Hematopoietic multipotent progenitor cell treated with erythropoietin and hydrocortisone succinate and interleukin-3 and kit ligand, for 17 days (in vitro differentiated cells): ENCODE data around the gene AHSA1.

Experiments used
- DNase-seq: peaks from one replicate; pipeline ENCODE4 v3.0.0-alpha.2; 2015; ENCODE audit warnings: low spot score

Gene AHSA1

DNA sequence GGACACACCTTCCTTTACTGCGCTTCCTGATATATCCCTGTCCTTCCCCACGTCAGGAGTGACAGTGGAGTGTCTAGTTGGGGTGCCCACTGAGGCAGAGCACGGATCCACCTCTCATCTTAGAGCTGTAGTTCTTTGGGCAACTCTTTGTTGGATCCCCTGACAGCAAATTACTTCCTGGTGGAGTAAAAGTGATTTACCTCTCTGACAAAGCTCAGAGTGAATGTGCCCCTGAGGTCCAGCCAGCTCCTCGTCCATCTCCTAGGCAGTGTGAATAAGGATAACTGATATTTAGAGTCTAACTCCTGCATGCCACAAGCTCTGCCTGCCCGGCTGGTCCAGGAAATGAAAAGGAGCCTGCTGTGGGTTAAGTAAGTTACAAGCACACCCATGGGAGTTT lies 16.0 kb downstream of the AHSA1 start:
- no peak for DNase-seq

DNA sequence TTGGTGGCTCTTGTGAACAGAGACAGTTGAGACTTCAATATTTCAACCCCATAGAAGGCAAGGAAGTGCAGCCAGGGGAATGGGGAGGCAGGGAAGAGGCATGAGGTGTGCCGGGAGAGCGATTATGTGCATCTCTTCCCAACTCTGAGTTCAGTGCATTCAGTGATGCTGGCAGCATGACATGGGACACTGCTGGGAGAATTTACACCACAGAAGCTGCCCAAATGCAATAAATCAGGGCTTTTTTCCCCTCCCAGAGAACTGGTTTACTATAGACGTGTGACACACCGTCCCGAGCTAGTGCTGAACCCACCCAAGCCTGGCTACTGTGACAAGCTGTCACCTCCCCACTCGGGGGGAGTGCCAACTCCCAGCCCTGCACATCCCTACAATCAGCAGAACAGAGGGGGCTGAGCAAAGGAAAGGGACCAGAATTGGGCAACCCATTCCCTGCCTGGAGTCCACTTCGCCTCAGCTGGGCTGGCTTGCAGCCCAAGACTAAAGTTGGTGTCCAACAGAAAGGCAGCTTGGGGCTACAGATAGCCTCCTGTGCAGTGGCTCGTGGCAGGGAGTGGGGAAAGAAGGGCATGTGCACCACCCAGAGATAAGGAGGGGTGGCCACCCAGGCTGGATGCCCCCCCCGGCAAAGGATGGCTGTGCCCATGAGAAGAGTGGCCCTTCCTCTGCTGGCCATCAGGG lies 16.7 kb downstream of the AHSA1 start:
- DNase-seq = no peak

DNA sequence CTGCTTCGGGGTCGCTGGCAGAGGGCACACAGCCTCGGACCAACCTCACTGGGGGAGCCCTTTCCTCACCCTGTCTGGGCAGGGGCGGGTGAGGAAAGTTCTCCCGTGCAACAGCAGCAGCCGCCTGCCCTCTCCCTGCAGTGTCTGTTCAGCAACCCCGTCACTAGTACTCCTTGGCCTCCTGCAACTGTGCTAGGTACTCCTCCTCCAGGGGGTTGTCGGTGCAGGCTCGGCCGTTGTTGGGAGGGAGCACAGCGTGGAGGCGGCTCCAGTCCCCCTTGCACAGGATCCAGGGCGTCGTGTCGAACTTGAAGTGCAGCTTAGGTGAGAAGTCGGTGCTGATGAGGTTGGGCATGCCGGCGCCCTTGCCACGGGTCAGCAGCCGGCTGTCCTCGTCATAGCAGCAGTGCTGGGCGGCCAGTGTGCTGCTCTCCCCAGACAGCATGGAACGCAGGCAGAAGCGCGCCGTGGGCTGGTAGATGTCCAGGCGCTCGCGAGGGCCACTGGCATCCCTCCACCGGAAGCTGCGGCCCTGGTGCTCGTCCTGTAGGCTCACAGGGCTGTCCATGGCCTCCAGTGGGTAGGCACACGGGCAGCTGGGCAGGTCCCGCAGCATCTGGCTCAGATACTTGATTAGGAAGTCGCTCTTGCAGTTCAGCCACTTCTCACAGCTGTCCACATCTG lies 17.7 kb downstream of the AHSA1 start:
- DNase-seq = no peak

DNA sequence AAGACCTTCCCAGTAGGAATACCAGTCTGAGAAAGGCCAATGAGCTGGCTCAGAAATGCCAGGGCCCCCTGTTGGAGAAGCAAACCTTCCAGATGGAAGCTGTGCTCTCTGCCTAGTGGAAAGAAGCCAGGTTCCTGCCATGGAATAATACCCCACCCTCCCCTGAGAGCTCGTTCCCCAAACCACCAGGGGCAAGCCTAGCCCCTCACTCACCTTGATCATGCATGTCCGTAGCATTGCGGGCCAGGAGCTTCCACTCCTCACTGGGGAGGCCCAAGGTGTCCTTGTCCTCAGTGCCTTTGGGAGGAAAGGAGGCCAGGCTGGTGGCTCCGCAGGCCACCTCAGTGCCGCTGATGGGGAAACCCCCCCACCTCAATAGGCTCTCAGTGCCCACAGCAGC lies 20.1 kb downstream of the AHSA1 start:
- DNase-seq = no peak

DNA sequence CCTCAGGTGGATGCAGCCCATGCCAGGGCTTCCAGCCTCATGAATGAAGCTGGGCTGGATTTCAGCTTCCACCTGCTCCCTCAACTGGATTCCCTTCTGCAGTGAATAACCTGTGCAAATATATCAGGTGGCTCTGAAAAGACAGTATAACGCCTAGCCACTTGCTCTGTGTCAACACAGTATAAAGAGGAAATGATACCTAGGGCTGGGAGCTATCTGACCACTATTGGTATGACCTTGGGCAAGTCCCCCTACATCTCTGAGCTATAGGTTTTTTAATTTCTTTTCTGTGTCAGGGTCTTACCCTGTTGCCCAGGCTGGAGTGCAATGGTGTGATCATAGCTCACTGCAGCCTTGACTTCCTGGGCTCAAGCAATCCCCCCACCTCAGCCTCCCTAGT lies 20.9 kb downstream of the AHSA1 start:
- DNase-seq = no peak

DNA sequence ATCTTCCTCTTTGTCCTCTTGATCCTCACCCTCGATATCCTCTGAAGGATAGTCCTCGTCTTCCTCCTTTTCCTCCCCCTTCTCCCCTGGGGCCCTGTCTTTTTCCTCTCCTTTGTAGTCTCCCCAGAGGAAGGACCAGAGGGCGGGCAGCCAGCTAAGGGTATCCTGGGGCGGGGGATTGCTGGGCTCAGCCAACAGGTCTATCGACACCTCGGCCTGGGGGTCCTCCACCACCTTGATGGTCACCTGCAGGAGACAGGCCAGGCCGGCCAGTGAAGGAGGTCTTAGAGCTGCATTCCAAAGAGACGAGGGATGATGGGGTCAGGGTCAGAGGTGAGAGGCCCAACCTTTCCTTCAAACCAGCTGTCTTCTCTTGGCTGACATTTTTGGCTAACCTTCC lies 24.5 kb downstream of the AHSA1 start:
- DNase-seq = no peak

DNA sequence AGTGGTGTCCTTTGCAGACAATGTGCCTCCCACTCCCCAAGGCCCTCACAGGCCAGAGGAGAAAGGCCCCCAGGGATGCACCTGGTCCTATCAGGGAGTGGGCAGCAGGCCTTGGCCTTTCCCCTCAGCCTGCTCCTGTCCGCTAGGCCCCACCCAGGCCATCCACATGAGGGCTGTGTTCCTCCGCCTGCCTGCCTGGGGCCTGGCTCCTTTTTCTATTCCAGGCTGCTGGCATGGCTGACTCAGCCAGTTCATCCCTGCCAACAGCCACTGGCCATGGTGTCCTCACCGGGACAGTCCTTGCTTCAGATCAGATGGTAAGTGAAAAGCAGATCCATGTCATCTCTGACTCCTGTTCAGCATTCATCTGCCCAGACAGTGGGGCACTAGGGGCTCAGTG lies 27.4 kb downstream of the AHSA1 start:
- DNase-seq = no peak

DNA sequence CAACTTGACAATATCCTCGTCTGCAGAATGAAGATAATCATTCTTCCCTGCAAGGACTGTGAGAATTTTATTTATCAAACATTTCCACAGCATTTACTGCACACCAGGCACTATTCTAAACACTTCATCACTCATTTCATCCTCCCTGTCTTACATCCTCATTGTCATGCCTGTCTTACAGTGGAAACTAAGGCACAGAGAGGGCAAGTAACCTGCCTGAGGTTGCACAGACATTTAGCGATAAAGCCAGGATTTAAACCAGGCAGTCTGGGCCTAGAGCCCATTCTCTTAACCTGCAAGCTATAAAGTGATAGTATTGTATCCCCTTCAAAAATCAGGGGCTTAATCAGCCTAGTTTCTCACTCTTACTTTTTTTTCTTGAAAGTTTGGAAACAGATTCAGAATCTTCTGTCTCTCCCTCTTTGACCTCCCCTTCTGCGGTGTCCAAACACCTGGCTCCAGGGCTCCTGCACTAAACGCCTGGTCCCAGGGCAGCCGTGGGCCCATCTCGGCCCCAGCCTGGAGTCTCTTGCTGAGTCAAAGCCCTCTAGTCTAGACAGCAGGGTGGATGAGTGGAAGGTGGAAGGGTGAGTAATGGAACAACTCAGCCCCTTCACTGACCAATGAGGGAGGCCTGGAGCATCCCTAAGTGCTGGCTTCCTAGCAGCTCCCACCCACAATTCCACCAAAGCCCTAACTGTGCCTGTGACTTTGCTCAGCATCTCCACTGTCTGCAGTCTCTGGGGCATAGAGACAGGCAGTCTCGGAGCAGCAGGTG lies 28.2 kb downstream of the AHSA1 start:
- no peak for DNase-seq

DNA sequence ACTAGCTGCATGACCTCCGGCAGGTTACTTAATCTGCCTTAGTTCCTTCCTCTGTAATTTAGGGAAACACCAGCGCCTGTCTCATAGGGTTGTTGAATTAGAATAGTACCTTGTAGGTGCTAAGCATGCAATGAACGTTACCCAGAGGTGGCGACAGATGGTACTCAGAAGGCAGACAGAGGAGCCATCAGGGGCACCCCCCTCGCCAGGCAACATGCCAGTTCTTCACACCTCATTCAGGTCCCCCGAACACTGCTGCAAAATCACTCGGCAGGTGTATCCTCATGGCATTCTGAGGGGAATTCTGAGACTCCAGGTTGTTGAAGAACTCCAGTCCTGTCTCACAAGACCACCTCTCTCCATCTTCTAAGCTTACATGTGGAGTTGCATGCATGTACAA lies 30.7 kb downstream of the AHSA1 start:
- no peak for DNase-seq

DNA sequence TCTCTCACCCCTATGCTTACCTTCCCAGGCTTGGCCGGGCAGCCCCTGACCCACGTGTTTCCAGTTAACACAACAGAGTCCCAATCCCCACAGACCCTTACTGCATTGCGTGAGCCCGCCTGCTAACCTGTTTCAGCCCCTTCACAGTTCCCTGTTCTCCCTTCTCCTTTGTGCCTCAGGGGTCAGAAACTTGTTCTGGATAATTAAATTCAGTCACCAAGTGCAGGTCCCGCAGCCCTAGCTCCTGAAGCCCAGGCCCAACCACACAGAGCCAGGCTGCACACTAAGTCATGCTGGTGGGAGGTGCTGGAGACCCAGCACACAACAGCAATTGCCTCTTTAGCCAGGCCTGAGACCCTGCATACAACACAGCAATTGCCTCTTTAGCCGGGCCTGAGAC lies 31.1 kb downstream of the AHSA1 start:
- no peak for DNase-seq

DNA sequence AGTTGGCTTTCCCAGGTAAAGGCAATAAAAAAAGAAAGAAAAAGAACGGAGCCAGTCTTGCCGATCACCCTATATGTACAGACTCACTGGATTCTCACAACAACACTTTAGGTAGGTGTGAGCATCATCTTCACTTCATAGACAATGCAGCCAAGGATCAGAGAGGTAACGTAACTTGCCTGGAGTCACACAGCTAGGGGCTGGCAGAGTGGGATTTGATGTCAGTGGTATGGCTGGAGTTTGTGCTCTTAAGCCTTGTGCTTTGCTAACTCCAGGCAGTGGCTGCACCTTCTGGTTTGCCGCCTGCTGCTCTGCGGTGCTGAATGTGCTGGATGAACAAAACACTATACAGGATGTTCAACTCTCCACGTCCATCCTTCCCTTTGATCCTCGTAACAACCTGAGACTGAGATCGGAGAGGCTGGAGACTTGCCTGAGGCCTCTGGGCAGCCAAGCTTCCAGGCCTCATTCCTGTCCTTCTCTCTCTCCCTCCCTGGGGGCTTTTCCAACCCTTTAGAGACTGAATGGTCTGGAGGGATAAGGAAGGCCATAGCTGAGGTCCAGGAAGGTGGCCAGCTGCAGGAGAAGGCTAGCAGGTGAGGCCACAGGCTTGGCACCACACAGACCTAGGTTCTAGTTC lies 32.6 kb downstream of the AHSA1 start:
- DNase-seq = no peak

DNA sequence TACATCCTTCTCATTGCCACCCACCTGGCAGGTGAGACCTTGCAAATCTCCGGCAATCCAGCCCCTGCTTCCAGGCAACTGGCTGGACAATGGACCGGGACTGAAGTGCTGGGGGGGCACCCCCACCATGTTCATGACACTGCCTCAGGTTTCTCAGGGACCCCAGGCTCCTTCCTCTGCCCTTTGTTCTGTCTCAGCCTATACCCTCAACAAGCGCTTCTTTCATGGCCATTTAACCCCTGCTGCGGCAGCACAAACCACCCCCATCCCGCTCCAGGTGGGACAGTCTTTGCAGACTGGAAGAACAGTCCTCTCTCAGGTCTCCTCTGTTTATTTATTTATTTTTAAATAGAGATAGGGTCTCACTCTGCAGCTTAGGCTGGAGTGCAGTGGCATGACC lies 33.2 kb downstream of the AHSA1 start:
- no peak for DNase-seq

DNA sequence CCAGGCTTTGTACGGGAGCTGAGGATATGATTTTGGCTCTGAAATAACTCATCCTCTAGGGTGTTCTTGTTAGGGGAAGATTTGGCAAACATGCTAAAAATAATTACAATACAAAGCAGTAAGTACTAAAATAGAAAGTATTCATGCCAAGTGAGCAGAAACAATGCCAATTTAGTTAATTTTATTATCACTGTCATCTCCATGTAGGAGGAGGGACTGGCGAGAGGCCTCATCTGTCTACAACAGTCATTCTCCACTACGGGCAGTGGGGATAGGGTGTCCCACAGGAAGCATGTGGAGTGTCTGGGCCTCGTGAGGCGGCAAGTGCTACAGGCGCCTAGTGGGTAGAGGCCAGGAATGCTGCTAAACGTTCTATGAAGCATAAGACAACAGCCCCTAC lies 37.4 kb downstream of the AHSA1 start:
- DNase-seq = no peak

DNA sequence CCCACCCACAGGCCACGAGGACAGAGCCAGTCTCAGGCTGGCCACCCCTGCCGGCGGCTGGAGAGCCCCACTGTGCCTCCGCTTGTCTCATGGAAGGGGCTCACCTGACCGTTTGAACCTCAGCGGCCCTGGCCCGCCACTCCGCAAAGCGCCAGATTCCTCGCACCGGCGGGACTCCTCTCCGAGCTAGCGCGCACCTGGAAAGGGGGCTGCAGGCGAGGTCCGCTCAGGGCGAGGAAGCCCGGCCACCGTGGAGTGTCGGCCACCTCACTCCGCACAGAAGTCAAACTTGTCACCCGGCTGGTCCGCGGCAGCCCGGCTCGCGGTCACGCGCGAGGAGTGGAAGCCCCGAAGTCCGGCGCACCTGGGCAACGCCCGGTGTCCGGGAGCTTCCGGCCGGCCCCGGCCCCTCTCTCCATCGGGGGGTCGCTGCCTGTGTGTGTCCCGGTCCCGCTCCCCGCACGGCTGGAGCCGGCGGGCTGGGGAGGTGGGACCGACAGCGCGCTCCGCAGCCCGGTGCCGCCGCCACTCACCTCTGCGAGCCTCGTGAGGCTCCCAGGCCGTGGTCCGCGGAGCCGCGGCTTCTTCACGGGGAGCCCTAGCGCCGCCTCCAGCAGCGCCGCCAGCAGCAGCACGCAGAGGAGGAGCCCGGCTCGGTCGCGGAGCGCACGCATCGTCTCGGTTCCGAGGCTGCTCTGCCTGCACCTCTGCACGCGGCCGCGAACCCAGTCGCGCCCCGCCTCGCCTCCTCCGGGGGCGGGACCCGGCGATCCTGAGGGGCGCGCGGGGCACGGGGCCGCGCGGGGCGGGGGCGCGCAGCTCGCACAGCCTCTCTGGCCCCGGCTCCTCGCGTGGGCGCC lies 40.5 kb downstream of the AHSA1 start, which contains the start of gene ISM2:
TSS of gene ISM2 (minus strand) at position 697 of the 860 bp plus-strand sequence. CDS start at position 674, 23 bp downstream.
- DNase-seq = no peak

DNA sequence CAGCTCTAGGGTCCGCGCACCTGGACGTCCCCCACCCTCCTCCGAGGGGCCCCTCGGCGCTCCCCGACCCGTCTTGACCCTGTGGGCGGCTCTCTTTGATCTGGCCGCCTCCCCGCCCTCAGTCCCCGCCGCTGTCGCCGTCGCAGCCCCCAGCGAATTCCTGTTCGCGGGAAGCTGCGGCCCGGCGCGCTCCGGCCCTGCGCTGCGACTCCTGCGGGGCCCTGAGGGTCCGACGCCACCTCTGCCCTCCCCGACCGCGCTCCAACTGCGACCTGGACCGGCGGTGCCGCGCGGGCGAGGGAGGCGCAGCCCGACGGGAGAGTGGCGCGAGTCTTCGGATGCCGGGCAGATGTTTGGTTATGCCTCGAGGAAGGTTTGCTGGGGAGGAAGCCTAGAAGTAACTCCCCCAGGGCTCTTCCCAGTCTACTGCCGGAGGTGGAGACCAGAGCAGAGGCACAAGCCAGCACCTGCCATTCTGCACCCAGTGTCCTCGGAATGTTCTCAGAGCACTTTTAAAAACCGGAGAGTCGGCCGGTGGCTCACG lies 41.2 kb downstream of the AHSA1 start:
- DNase-seq = no peak

DNA sequence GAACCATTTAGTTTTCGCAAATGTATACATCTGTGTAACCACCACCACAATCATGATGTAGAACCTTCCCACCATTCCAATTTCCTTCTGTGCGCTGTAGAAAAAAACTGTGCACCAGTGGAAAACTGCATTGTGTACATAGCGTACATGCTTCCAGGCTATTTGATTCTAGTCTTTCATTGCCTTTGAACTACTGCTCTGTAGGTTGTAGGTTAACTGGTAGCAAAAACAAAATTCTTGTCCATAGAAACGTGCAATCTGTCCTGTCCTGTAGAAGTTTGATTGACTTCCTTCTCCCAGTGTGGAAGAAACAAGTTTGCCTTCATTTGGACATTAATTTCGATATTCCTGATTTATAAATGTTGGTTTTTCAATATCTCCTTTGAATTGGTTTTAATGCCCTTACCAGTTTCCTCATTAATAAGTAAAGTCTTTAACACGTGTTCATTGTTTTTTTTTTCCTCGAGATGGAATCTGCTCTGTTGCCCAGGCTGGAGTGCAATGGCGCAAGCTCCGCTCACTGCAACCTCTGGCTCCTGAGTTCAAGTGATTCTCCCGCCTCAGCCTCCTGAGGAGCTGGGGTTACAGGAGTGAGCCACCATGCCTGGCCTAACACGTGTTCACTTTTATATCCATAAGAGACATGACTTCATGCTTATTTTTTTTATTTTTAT lies 44.4 kb downstream of the AHSA1 start:
- no peak for DNase-seq

DNA sequence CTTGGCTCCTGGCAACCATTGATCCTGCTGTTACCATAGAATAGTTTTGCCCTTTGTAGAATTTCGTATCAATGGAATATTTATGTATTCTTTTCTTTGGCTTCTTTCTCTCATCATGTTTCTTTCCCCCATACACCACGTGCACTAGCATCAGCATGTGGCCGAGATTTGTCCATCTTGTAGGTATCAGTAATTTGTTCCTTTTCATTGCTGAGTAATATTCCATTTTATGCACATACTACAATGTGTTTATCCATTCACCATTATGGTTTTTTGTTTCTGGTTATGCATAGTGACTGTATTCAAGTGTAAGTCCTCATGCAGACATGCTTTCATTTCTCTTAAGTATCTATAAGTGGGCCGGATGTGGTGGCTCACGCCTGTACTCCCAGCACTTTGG lies 45.2 kb downstream of the AHSA1 start:
- no peak for DNase-seq

DNA sequence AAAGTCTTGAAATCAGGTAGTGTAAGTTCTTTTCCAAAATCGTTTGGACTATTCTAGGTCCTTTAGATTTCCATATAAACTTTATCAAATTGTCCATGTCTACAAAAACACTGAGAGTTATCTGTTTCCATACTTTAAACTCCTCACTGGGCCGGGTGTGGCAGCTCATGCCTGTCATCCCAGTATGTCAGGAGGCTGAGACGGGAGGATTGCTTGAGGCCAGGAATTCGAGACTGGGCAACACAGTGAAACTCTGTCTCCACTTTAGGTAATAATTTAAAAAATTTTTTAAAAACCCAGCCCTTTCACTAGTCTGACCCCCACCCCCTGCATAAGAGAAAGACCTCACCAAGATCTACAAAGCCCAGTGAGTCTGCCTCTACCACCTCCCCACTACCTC lies 47.1 kb downstream of the AHSA1 start:
- no peak for DNase-seq

DNA sequence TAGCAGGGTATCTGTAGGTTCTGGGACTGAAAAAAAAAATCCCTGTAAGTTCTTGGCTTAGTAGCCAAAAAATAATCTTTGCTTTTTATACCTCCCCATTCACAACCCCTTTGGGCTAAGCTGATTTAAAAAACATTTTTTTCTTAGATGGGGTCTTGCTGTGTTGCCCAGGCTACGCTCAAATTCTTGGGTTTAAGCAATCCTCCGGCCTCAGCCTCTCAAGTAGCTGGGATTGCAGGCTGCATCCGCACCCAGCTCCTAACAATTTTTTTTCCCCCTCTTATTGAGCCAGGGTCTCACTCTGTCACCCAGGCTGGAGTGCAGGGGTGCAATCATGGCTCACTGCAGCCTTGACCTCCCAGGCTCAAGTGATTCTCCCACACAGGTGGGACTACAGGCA lies 49.9 kb downstream of the AHSA1 start:
- no peak for DNase-seq

DNA sequence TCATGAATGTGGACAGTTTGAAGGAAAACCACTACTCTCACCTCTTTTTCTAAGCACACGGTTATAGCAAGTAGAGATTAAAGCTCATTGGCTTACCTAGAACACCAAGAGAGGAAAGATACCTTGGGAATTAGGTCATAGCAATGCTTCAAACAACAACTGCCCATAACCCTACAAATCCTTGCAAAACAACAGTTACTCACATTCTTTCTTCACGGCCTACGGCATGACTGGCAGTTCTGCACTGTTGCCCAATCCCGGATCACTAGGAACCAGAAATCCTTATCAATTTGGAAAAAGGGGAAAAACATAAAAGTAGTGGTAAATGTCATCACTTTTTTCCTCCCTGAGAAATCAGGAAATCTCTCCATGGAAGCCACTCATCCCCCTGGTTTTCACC lies 50.4 kb downstream of the AHSA1 start:
- DNase-seq = no peak

DNA sequence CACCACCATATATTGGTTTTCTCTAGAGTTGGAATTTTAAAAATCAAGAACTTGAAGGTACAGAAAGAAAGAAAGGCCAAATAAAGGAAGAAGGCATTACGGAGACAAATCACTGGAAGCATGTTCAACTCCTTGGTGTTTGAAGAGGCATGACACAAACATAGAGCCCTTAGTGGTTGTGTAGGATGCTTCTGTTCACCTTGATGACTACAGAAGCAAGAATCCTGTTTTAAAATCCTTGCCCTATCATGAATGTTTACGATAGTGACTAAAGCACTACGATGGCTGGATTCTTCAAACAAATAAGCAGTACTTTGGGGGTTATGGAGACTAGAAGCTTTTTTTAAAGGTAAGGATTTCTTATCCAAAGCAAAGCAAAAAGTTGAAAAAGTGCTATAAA lies 51.0 kb downstream of the AHSA1 start:
- DNase-seq = no peak
